SK-N-SH treated with all-trans-retinoic acid at 6 μM for 48 hours (cell line): ENCODE results near the gene FGFR3.

Source experiments
- ATAC-seq: fragments of 200-7000 bp; cut with Tn5 transposase; 3 replicates; pipeline ENCODE4 v1.9.1; 2020; ENCODE audit warnings: mild to moderate bottlenecking, moderate library complexity
- ARNTL ChIP-seq: fragments of 450-650 bp; formaldehyde crosslinking; IDR thresholded peaks from 2 replicates; pipeline ENCODE4 v1.5.0; 2020; ENCODE audit warnings: low read depth, mild to moderate bottlenecking, moderate library complexity, borderline replicate concordance
- BACH2 ChIP-seq: fragments of 250-450 bp; sonication (Bioruptor Pico); IDR thresholded peaks from 2 replicates; pipeline ENCODE4 v1.9.0; 2021; ENCODE audit warnings: mild to moderate bottlenecking, borderline replicate concordance
- CREB5 ChIP-seq: fragments of 250-450 bp; sonication (Bioruptor Pico); IDR thresholded peaks from 2 replicates; pipeline ENCODE4 v1.5.1; 2020; ENCODE audit warnings: low read depth, mild to moderate bottlenecking, moderate library complexity
- CSDC2 ChIP-seq: fragments of 250-450 bp; sonication (Bioruptor Pico); IDR thresholded peaks from 2 replicates; pipeline ENCODE4 v1.5.0; 2020; ENCODE audit warnings: mild to moderate bottlenecking, moderate library complexity
- CSRNP3 ChIP-seq: fragments of 250-450 bp; sonication (Bioruptor Pico); IDR thresholded peaks from 2 replicates; pipeline ENCODE4 v1.5.1; 2021; ENCODE audit warnings: mild to moderate bottlenecking, moderate library complexity
- ESRRG ChIP-seq: fragments of 250-450 bp; sonication (Bioruptor Pico); IDR thresholded peaks from 2 replicates; pipeline ENCODE4 v1.6.1; 2021; ENCODE audit warnings: mild to moderate bottlenecking
- GLIS3 ChIP-seq: fragments of 250-450 bp; sonication (Bioruptor Pico); IDR thresholded peaks from 2 replicates; pipeline ENCODE4 v1.5.0; 2020; ENCODE audit warnings: mild to moderate bottlenecking, moderate library complexity
- ISL1 ChIP-seq: fragments of 250-450 bp; sonication (Bioruptor Pico); IDR thresholded peaks from 2 replicates; pipeline ENCODE4 v2.1.2; 2022; ENCODE audit warnings: mild to moderate bottlenecking, moderate library complexity
- OSR1 ChIP-seq: fragments of 250-450 bp; sonication (Bioruptor Pico); IDR thresholded peaks from 2 replicates; pipeline ENCODE4 v1.8.0; 2022; ENCODE audit warnings: moderate library complexity, mild to moderate bottlenecking, inconsistent platforms
- PATZ1 ChIP-seq: fragments of 250-450 bp; sonication (Bioruptor Pico); IDR thresholded peaks from 2 replicates; pipeline ENCODE4 v1.8.0; 2020; ENCODE audit warnings: mild to moderate bottlenecking, moderate library complexity, borderline replicate concordance
- POU6F1 ChIP-seq: fragments of 250-450 bp; sonication (Bioruptor Pico); IDR thresholded peaks from 2 replicates; pipeline ENCODE4 v1.8.0; 2021; ENCODE audit warnings: low read depth, mild to moderate bottlenecking, moderate library complexity, borderline replicate concordance
- PPARA ChIP-seq: fragments of 250-450 bp; sonication (Bioruptor Pico); IDR thresholded peaks from 2 replicates; pipeline ENCODE4 v1.5.0; 2020; ENCODE audit warnings: mild to moderate bottlenecking, borderline replicate concordance
- RARB ChIP-seq: fragments of 250-450 bp; sonication (Bioruptor Pico); IDR thresholded peaks from 2 replicates; pipeline ENCODE4 v1.8.0; 2021; ENCODE audit warnings: mild to moderate bottlenecking, moderate library complexity
- SNAI2 ChIP-seq: fragments of 250-450 bp; sonication (Bioruptor Pico); IDR thresholded peaks from 2 replicates; pipeline ENCODE4 v1.5.0; 2020; ENCODE audit warnings: mild to moderate bottlenecking, moderate library complexity
- TCF4 ChIP-seq: fragments of 250-450 bp; sonication (Bioruptor Pico); IDR thresholded peaks from 2 replicates; pipeline ENCODE4 v1.8.0; 2021; ENCODE audit warnings: mild to moderate bottlenecking, moderate library complexity, borderline replicate concordance
- TOX ChIP-seq: fragments of 250-450 bp; sonication (Bioruptor Pico); IDR thresholded peaks from 2 replicates; pipeline ENCODE4 v1.8.0; 2021; ENCODE audit warnings: mild to moderate bottlenecking, moderate library complexity, borderline replicate concordance
- ZC3H10 ChIP-seq: fragments of 250-450 bp; sonication (Bioruptor Pico); IDR thresholded peaks from 2 replicates; pipeline ENCODE4 v1.5.1; 2021; ENCODE audit warnings: mild to moderate bottlenecking, moderate library complexity
- ZFP3 ChIP-seq: fragments of 250-450 bp; sonication (Bioruptor Pico); IDR thresholded peaks from 2 replicates; pipeline ENCODE4 v1.5.0; 2020; ENCODE audit warnings: mild to moderate bottlenecking, moderate library complexity
- ZFP30 ChIP-seq: fragments of 450-650 bp; formaldehyde crosslinking; IDR thresholded peaks from 2 replicates; pipeline ENCODE4 v1.5.0; 2022; ENCODE audit warnings: mild to moderate bottlenecking, moderate library complexity
- ZNF70 ChIP-seq: fragments of 450-650 bp; formaldehyde crosslinking; IDR thresholded peaks from 2 replicates; pipeline ENCODE4 v1.5.0; 2020; ENCODE audit warnings: mild to moderate bottlenecking, moderate library complexity
- ZNF8 ChIP-seq: fragments of 450-650 bp; formaldehyde crosslinking; IDR thresholded peaks from 2 replicates; pipeline ENCODE4 v1.5.0; 2020; ENCODE audit warnings: mild to moderate bottlenecking, moderate library complexity

Gene FGFR3

GRCh38 chr4:1819284-1819683, 26.2 kb downstream of the FGFR3 start:
- no peak for TF ChIP-seq GLIS3 (CRISPR knock-in tag)
- TF ChIP-seq CSRNP3 (CRISPR knock-in tag), result no peak
- no peak for TF ChIP-seq CREB5
- no peak for ATAC-seq

GRCh38 chr4:1819816-1820215, 26.7 kb downstream of the FGFR3 start:
- ATAC-seq, result no peak
- TF ChIP-seq CREB5, result no peak
- TF ChIP-seq ISL1 (CRISPR knock-in tag), result no peak
- TF ChIP-seq TCF4 (CRISPR knock-in tag), result no peak
- no peak for TF ChIP-seq ZFP30 (CRISPR knock-in tag)
- TF ChIP-seq ARNTL (CRISPR knock-in tag), result no peak

- ATAC-seq, result no peak; the same call in 2 of the 3 replicates
- TF ChIP-seq ESRRG (CRISPR knock-in tag) (no peak), SNAI2 (CRISPR knock-in tag) (no peak), POU6F1 (CRISPR knock-in tag) (no peak), PATZ1 (CRISPR knock-in tag) (no peak), TOX (CRISPR knock-in tag) (no peak), ZNF70 (CRISPR knock-in tag) (no peak), RARB (CRISPR knock-in tag) (no peak), ZC3H10 (CRISPR knock-in tag) (no peak), CREB5 (no peak), PPARA (no peak), GLIS3 (CRISPR knock-in tag) (no peak), ZNF8 (CRISPR knock-in tag) (no peak), CSRNP3 (CRISPR knock-in tag) (no peak), OSR1 (no peak), ZFP3 (CRISPR knock-in tag) (no peak), CSDC2 (CRISPR knock-in tag) (no peak), TCF4 (CRISPR knock-in tag) (no peak), BACH2 (CRISPR knock-in tag) (no peak)
Observed at GRCh38 chr4:1821679-1822567, 28.8 kb downstream of the FGFR3 start.
